ENCODE data around the gene F5. TPM values are rescaled to one million over a fixed set of nuclear protein-coding genes. Genes with fewer than 3 reads are reported as not detected.
A peak's percentile ranks its signal among the peaks of the same experiment; 100 is the strongest.

Gene F5
- total and polyA plus RNA-seq, 2 of the 13 experiments (the other 11 are each of a cell fraction or from before 2014, with no cell fraction given) = 38.3 to 64.0 TPM

GRCh38 chr1:169484683-169485430 lies 101.4 kb downstream of the F5 start (continued):
- TF ChIP-seq PAXIP1 (CRISPR knock-in tag; conservative IDR thresholded peaks at IDR 0.05) = peak; percentile 90
- no peak for TF ChIP-seq RORA (CRISPR knock-in tag; IDR thresholded peaks at IDR 0.05)
- no peak for TF ChIP-seq ZNF501 (CRISPR knock-in tag; IDR thresholded peaks at IDR 0.05)
- peak; percentile 78; the same call in 1 of the 2 replicates for TF ChIP-seq HOXA3 (CRISPR knock-in tag; IDR thresholded peaks at IDR 0.05)
- peak; percentile 49; the same call in 1 of the 2 replicates for TF ChIP-seq ZNF3 (CRISPR knock-in tag; IDR thresholded peaks at IDR 0.05)
- peak; percentile 76; the same call in 1 of the 2 replicates for TF ChIP-seq MXD1 (CRISPR knock-in tag; IDR thresholded peaks at IDR 0.05)
- TF ChIP-seq REST (IDR thresholded peaks at IDR 0.05; ENCODE audit: borderline replicate concordance in 1 of 2, low read depth in 1 of 2, low read length in 2 of 2) = peak in 1 of 2 experiments; percentile 60; a peak in 1 of 4 replicates
- TF ChIP-seq ZNF574 (CRISPR knock-in tag; IDR thresholded peaks at IDR 0.05) = peak; percentile 31; the same call in 1 of the 2 replicates
- 0 out of 2 replicates have a peak, but pooled peaks have one; percentile 20 for TF ChIP-seq NCOA1 (CRISPR knock-in tag; IDR thresholded peaks at IDR 0.05)
- peak; percentile 84; the same call in 1 of the 2 replicates for TF ChIP-seq ZBTB7B (CRISPR knock-in tag; IDR thresholded peaks at IDR 0.05)
- TF ChIP-seq ETV5 (CRISPR knock-in tag; IDR thresholded peaks at IDR 0.05; ENCODE audit: borderline replicate concordance) = peak; percentile 81

All from HepG2 (cell line).